Muscle of back (tissue), 11 donors: ENCODE results near the gene RBPMS2. TPM values are rescaled to one million over a fixed set of nuclear protein-coding genes. Genes with fewer than 3 reads are reported as not detected.
A peak's percentile ranks its signal among the peaks of the same experiment; 100 is the strongest.

ENCODE experiments used
- DNase-seq, 3 donors: peaks; one replicate each; pipeline versions ENCODE4 v3.0.0 to v3.0.0-alpha.2; 2013
- polyA plus RNA-seq, 10 donors: library from polyadenylated mRNA; unstranded; fragments of 120-200 nt; gene quantifications; one replicate each; pipeline ENCODE4 v1.2.1, GENCODE V29; 2013; ENCODE audit not compliant: insufficient read length in 10 of 10

Gene RBPMS2
- polyA plus RNA-seq, 10 donors = 3.2 to 6.4 (median 5.0) TPM

DNA sequence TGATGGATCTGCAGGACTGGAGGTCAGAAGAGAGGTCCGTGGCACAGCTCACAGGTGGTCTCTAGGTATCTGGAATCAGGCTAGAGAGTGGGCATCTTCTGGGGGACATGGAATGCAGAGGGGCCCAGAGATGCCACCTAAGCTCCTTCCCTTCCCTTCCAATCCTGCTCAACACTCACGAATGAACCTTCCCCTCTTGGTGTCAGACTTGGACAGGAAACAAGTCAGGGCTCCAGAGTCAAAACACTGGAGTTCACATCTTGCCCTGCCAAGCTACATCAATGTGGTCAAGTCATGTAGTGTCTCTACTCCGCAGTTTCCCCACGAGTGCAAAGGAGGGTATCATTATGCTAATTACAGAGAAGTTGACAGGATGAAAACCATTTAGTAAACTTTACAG, 16.0 kb upstream of the RBPMS2 start:
- no peak for DNase-seq

DNA sequence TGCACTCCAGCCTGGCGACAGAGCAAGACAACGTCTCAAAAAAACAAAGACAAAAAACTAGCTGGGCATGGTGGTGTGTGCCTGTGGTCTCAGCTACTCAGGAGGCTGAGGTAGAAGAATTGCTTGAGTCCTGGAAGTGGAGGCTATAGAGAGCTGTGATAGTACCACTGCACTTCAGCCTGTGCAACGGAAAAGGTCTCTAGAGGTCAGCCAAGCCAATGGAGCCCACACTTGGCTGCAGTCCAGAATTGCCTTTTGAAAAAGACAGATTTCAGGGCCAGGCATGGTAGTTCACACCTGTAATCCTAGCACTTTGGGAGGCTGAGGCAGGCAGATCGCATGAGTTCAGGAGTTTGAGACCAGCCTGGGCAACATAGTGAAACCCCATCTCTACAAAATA, 8.4 kb upstream of the RBPMS2 start:
- no peak for DNase-seq

- no peak for DNase-seq
These were observed 7.4 kb upstream of the RBPMS2 start for GRCh38 chr15:64782751-64783150.

DNA sequence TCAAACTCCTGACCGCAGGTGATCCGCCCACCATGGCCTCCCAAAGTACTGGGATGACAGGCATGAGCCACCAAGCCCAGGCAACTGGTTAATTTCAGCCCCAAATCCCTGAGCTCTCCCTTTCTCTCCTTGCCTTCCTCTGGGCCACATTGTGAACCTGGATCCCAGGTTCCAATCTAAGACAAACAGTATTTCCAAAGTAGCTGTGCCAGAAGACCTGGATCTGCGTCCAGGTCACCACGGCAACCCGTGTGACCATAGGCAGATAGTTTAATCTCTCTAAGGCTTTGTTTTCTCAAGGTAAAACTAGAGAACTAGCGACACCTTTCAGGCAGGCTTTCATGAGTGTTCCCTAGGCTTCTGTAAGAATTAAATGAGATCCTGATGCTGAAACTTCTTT, 5.9 kb upstream of the RBPMS2 start:
- DNase-seq = no peak

DNA sequence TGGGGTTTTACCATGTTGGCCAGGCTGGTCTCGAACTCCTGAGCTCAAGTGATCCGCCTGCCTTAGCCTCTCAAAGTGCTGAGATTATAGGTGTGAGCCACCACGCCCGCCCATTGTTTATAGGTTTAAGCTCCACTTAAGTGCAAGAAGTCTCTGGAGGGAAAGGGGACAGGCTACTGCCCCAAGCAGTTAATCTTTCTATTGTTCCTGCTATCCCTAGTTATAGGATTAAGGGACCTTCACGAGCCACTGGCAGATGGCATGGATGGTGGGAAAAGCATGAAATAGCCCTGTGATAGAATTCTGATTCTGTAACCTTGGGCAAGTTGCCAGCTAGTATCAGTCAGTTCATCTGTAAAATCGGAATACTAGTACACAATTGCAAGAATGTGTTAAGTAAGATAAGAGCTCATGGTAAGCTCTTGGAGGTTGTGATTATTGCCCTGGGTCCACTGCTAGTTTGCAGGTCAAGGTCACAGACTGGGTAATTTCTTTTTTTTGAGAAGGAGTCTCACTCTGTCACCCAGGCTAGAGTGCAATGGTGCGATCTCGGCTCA, 5.3 kb upstream of the RBPMS2 start:
- no peak for DNase-seq

DNA sequence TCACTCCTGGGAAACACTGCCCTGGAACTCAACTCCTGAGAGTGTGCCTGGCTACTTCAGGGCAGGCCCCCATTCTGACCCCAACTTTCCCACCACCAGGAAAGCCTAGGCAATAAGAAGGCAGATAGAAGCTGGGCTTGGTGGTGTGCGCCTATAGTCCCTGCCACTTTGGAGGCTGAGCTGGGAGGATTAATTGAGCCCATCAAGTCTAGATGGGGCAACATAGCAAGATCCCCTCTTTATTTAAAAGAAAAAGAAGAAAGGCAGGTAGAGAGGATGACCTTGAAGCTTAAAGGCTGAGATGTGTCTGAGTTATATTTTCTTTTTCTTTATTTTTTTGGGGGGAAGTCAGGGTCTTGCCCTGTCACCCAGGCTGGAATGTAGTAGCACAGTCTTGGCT, 4.2 kb upstream of the RBPMS2 start:
- no peak for DNase-seq

DNA sequence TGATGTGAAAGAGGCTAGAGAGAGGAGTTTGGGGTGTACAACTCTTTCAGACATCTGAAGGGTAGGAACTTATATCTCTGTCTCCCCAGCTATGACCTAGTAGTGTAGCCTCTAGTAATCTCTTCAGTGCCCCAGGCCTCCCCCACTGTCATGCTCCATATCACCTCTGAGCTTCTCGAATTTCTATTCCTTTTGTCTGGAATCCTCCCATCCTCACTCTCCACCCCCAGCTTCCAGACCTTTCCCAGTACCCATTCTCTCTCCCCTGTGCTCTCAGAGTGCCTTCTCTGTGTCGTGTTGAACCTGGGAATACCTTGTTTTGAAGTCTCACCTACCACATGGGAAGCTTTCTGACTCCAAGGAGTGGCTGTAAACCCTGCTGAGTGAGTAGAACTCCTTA, 3.6 kb upstream of the RBPMS2 start:
- DNase-seq = no peak

DNA sequence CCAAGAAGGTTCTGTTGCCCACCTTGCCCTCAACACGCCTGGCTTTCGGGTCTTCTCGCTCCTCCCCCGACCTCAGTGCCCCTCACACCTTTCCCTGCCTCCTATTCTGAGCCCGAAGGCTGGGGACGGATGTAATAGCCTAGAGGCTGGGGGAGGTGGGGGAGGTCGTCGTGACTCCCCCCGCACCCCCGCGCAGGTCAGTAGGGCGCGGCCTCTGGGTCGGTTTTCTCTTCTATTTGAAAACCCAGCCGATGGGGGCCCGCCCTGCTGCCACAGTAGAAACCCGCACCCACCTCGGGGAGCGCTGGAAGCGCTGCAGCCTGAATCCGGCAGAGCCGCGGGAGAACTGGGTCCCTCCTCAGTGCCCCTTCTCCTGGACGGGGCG, 1.0 kb upstream of the RBPMS2 start:
- no peak for DNase-seq

GRCh38 chr15:64774629-64775493, 528 bp downstream of the RBPMS2 start:
- DNase-seq = peak in 2 of 3 donors; percentile 27 to 74

- DNase-seq = peak in 1 of 3 donors; percentile 46
These were observed 1.3 kb downstream of the RBPMS2 start for GRCh38 chr15:64774037-64774628.

DNA sequence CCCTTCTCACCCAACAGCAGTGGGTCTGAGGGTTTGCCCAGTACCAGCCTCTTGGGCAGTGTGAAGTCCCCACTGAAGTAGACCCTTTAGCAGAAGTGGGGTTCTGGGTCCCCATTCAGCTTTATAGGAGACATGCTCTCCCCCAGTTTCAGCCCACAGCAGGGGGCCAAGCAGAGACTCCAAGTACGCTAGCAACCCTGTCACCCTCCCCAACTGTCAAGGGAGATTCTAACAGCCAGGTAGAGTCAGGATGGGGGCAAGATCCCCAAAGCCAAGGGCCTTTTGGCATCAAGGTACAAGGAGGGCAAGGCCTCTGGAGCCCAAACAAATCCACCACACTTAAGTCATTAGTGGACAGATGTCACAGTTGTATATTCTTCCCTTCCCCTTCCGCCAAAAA, 1.8 kb downstream of the RBPMS2 start:
- no peak for DNase-seq

- no peak for DNase-seq
These were observed 2.4 kb downstream of the RBPMS2 start for GRCh38 chr15:64772964-64773363.

DNA sequence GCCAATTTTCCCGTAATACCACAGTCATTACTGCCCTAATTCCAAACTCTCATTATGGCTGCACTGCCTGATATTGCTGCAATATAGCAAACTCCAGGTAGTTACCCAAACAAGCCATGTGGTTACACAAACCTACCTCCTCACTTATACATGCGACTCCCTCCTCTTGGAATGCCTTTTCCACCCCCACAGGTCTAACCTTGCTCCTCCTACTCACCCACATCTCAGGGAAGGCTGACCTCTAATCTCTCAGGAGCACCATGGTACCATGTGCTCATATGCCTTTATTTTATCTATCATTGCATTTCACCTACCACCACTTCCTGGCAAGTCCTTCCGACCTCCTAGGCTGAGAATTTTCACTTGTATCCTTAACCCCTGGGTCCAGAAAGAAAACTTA, 2.9 kb downstream of the RBPMS2 start:
- DNase-seq = no peak

GRCh38 chr15:64770626-64771025, 4.8 kb downstream of the RBPMS2 start:
- no peak for DNase-seq

DNA sequence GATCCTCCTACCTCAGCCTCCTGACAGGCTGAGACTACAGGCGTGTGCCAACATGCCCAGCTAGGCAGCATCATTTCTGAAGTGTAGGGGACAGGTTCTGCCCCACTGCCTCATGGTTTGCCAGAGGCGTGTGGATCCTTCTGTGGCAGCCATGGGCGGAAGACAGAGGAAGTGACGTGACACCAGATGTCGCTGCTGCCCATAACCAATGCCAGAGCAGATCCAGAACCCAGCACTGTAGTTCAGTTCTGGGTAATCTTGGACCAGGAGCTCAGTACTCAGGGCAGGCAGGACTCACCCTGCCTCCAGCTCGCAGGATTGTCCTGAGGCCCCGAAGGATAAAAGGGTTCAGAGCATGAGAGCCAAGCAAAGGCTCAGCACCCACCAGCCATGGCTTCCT, 8.2 kb downstream of the RBPMS2 start:
- DNase-seq = no peak

DNA sequence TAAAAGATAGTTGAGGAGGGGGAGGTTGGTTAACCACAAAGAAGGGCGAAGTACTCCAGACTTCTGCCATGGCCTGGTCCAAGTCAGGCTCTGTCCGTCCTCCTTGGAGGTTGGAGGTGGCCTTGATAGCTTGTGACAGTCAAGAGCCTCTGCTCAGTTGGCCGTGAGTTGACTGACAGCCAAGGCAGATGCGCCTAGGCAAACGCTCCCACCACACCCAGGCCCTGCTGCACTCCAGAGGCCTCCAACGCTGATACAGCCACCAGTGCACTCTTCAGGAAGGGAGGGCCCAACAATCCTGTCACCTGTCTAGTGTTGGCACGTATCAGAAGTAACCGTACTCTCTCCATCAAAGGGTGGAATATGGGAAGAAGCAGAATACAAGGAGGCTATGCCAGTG, 9.3 kb downstream of the RBPMS2 start:
- no peak for DNase-seq

DNA sequence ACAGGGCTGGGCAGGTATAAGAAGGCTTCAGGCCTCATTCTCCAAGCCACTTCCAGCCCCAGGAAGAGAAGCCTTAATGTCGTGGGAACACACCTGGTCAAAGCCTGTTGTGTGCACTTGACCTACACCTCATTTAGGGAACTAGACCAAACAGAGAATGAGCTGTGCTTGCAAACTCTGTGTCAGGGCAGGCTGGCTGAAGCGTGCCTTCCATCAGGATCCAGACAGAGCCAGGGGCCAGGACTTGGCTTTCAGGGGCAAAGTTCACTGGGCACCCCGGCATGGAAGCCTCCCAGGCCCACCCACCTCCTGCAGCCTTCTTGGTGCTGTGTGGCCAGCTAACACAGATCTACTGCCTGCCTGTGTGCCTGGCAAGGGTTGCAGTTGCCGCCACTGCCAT, 11.5 kb downstream of the RBPMS2 start:
- DNase-seq = no peak

DNA sequence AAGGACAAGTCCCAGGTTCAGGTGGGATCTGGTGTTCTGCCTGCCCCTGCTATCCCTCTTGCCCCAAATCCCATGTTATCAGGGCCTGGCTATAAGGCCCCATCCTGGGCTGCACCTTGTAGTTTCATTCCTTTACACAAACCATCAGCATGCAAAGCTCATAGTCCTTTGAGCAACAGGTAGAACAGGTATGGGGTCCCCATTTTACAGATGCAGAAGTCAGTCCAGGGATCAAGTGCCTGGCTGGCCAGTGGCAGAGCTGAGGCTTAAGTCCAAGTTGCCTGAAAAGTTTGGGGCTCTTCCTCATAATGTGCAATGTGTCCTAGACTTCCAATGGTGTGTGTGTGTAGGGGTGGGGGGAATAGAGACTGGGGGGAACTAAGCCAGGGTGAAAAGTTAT, 11.9 kb downstream of the RBPMS2 start:
- DNase-seq = no peak

DNA sequence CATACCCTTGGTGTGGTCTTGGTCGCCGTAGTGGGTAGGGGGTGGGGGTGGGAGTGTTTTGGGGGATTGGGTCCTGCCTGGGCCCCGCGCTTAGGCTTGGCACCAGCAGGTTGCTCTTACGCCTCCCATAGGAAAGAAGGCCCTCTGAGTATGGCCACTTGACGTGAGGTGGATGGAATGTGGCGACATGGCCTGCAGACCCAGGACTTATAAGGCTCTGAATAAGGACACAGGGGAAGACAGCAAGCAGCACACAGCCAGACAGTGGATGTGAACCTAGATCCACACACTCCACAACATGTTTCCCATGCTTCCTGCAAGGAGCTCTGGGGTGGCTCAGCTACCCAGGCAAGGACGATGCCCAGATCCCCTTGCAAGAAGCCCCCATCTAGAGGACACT, 12.4 kb downstream of the RBPMS2 start:
- no peak for DNase-seq

GRCh38 chr15:64762546-64762945, 12.8 kb downstream of the RBPMS2 start:
- DNase-seq = no peak

- DNase-seq = peak in 1 of 3 donors; percentile 41
These were observed 14.2 kb downstream of the RBPMS2 start for GRCh38 chr15:64761156-64761555.

DNA sequence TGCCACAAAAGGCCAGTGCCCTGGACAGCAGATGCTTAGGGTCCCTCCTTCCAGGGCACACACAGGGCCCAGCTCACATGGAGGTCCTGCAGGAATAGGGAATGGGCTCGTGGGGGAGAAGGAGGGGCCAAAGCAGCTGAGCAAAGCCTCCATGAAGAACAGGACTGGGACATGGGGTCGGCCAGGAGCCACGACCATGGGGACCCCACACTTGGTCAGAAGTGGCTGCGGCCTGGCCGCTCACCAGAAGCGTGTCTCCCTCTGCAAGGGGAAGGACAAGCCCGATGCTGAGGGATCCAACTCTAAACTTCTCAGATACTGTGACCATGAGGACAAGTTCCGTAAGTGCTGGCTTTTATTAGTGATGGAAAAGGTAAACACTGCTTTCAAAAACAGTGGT, 15.3 kb downstream of the RBPMS2 start:
- DNase-seq = no peak

GRCh38 chr15:64755427-64755940, 19.9 kb downstream of the RBPMS2 start:
- no peak for DNase-seq
